Keratinocyte (primary cell): Measurements from ENCODE around the gene PRSS1. TPM values are rescaled to one million over a fixed set of nuclear protein-coding genes. Genes with fewer than 3 reads are reported as not detected.

Source experiments
- DNase-seq: peaks from one replicate; pipeline ENCODE4 v3.0.0-alpha.2; 2011; ENCODE audit warnings: low read depth, missing footprints, low spot score
- FAIRE-seq: peaks from 2 replicates; lab custom pipeline; 2011; peaks lifted over from hg19 to GRCh38; lab: Jason Lieb, UNC
- H2AFZ ChIP-seq: 2 replicates; pipeline ENCODE4 v1.6.0; 2012; ENCODE audit warnings: low read length, control low read depth, inconsistent platforms; ENCODE audit not compliant: control insufficient read depth
- H3K27ac ChIP-seq: 2 replicates; pipeline ENCODE4 v1.5.1; 2011; ENCODE audit warnings: low read length; ENCODE audit not compliant: control insufficient read depth, insufficient read depth
- H3K27me3 ChIP-seq: 3 replicates; pipeline ENCODE4 v1.6.0; 2011; ENCODE audit warnings: low read length; ENCODE audit not compliant: control insufficient read depth, insufficient read depth; ENCODE audit errors: extremely low read depth
- H3K36me3 ChIP-seq, 2 experiments: 2 replicates in 1 of 2; 3 replicates in 1 of 2; pipeline ENCODE4 v1.5.1; 2011; ENCODE audit warnings: low read length in 2 of 2, mild to moderate bottlenecking in 1 of 2; ENCODE audit not compliant: control insufficient read depth in 2 of 2, insufficient read depth in 2 of 2; ENCODE audit errors: extremely low read depth in 1 of 2
- H3K4me1 ChIP-seq: 3 replicates; pipeline ENCODE4 v1.5.1; 2011; ENCODE audit warnings: low read length; ENCODE audit not compliant: control insufficient read depth, insufficient read depth; ENCODE audit errors: extremely low read depth
- H3K4me2 ChIP-seq: 3 replicates; pipeline ENCODE4 v1.6.0; 2011; ENCODE audit warnings: low read depth, low read length; ENCODE audit not compliant: control insufficient read depth, insufficient read depth; ENCODE audit errors: extremely low read depth
- H3K4me3 ChIP-seq, 3 experiments: fragments of 200-600 bp in 1 of 3; sonication (generic) in 1 of 3; 2 replicates in 2 of 3; 3 replicates in 1 of 3; pipeline ENCODE4 v1.5.1; 2011 to 2016; ENCODE audit warnings: low read length in 3 of 3, mild to moderate bottlenecking in 3 of 3, control low read depth in 2 of 3, inconsistent platforms in 1 of 3, low read depth in 1 of 3, mixed read lengths in 1 of 3, mixed run types in 1 of 3, moderate library complexity in 1 of 3; ENCODE audit not compliant: control insufficient read depth in 2 of 3, insufficient read depth in 2 of 3; ENCODE audit errors: extremely low read depth in 1 of 3
- H3K79me2 ChIP-seq: 2 replicates; pipeline ENCODE4 v1.6.0; 2012; ENCODE audit warnings: low read length; ENCODE audit not compliant: control insufficient read depth, insufficient read depth
- H3K9ac ChIP-seq: 3 replicates; pipeline ENCODE4 v1.6.0; 2011; ENCODE audit warnings: low read length; ENCODE audit not compliant: control insufficient read depth, insufficient read depth; ENCODE audit errors: extremely low read depth
- H3K9me1 ChIP-seq: 3 replicates; pipeline ENCODE4 v1.6.0; 2011; ENCODE audit warnings: low read length; ENCODE audit not compliant: control insufficient read depth, insufficient read depth; ENCODE audit errors: extremely low read depth
- H3K9me3 ChIP-seq: 2 replicates; pipeline ENCODE4 v1.5.1; 2012; ENCODE audit warnings: low read depth, low read length; ENCODE audit not compliant: control insufficient read depth
- H4K20me1 ChIP-seq: 3 replicates; pipeline ENCODE4 v1.6.0; 2011; ENCODE audit warnings: low read length; ENCODE audit not compliant: control insufficient read depth, insufficient read depth; ENCODE audit errors: extremely low read depth
- EZH2 ChIP-seq: IDR thresholded peaks from one replicate; pipeline ENCODE4 v1.6.1; 2012; ENCODE audit warnings: inconsistent platforms, mild to moderate bottlenecking, low read length, moderate library complexity
- dilution Hi-C: fragments of 300-500 bp; cut with MboI; formaldehyde crosslinking; loops from one replicate; pipeline ENCODE4 v1.7.0; 2020; ENCODE audit warnings: low sequenced_read_pairs; ENCODE audit not compliant: extremely low pct_ligation_motif_present
- polyA plus RNA-seq, 5 experiments: library from polyadenylated mRNA; depleted of rRNA in 3 of 5; stranded (reverse) in 3 of 5; stranded (forward) in 1 of 5; unstranded in 1 of 5; fragments of >200 nt; gene quantifications; 1 replicate in 1 of 5; 2 replicates in 3 of 5; 3 replicates in 1 of 5; pipeline versions ENCODE4 v1.2.1 to v1.2.3, GENCODE V29; 2011 to 2012; ENCODE audit warnings: missing spikeins in 2 of 5, low read depth in 1 of 5, low replicate concordance in 1 of 5
- TF ChIP-seq, protein P1 (sequence below), 3 experiments: IDR thresholded peaks in 1 of 3; conservative IDR thresholded peaks in 1 of 3; optimal IDR thresholded peaks in 1 of 3; 2 replicates in 2 of 3; 3 replicates in 1 of 3; pipeline versions ENCODE3 to v1.5.1; 2011; ENCODE audit warnings: low read length in 3 of 3, mild to moderate bottlenecking in 3 of 3, moderate library complexity in 2 of 3, control low read depth in 1 of 3, inconsistent platforms in 1 of 3; ENCODE audit not compliant: insufficient read depth in 2 of 3; ENCODE audit errors: extremely low read depth in 1 of 3

The PRSS1 gene
- polyA plus RNA-seq, 1 donor (not counting 4 experiments of a cell fraction or from before 2014, with no cell fraction given): not detected

DNA sequence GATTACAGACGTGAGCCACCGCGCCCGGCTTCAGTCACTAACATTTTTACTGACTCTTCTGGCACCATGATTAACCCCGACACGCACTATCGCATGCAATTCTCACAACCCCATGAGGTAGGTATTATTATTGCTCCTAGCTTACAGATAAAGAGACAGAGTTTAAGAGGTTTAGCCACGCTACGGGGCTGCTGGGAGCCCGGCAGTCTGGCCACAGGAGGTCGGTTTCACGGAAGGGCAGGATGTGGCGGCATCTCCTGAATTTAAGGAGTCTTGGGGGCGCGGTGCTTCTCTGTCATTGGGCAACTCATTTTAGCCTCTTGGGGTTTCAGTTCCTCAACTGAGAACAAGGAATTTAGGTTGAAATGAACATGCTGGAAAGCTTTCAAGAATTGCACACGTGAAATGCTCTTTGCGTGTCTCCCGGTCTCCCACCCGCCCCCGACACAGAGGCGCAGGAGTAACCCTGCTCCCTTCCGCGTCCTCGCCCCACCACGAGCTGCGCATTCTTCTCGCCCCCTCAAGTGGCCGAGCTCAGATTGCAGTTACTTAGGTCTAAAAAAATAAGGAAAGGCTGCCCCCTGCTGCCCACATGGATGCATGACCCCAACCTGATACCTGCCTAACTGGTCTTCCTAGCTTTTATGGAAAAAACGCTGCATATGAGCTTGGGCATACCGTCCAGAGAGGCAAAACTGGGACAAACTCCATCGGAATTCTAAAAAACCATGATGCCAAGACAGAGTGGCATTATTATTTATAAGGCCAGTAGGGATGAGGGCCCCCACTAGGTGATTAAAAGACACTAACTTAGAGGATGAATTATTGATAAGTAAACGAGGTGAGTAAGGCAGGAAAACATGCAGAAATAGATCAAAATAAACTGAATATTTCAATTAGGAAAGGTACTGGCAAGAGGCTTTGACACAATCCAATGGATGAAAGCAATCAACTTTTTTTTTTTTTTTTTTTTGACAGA is 33.9 kb downstream of the PRSS1 start:
- H3K27me3 ChIP-seq: no peaks in the 10 kb centered on the region
- peak overlapping the region; percentile 84 for H2AFZ ChIP-seq
- H3K9me1 ChIP-seq: no peaks in the 10 kb centered on the region
- H3K9ac ChIP-seq: no peak overlapping the region
- peak; percentile 65 for FAIRE-seq
- no peak overlapping the region for H3K27ac ChIP-seq
- H3K4me3 ChIP-seq: peak overlapping the region; percentile 19 to 60 (median 36)
- TF ChIP-seq, protein P1, sequence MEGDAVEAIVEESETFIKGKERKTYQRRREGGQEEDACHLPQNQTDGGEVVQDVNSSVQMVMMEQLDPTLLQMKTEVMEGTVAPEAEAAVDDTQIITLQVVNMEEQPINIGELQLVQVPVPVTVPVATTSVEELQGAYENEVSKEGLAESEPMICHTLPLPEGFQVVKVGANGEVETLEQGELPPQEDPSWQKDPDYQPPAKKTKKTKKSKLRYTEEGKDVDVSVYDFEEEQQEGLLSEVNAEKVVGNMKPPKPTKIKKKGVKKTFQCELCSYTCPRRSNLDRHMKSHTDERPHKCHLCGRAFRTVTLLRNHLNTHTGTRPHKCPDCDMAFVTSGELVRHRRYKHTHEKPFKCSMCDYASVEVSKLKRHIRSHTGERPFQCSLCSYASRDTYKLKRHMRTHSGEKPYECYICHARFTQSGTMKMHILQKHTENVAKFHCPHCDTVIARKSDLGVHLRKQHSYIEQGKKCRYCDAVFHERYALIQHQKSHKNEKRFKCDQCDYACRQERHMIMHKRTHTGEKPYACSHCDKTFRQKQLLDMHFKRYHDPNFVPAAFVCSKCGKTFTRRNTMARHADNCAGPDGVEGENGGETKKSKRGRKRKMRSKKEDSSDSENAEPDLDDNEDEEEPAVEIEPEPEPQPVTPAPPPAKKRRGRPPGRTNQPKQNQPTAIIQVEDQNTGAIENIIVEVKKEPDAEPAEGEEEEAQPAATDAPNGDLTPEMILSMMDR (optimal IDR thresholded peaks at IDR 0.05 in 1 of 3, IDR thresholded peaks at IDR 0.05 in 1 of 3, conservative IDR thresholded peaks at IDR 0.05 in 1 of 3; ENCODE audit: extremely low read depth in 1 of 3, insufficient read depth in 2 of 3, low read length in 3 of 3): peak; percentile 95 to 96 (median 95)
- no peak for TF ChIP-seq EZH2
- no peaks in the 10 kb centered on the region for H3K36me3 ChIP-seq
- H3K9me3 ChIP-seq: no peaks in the 10 kb centered on the region
- no peaks in the 10 kb centered on the region for H4K20me1 ChIP-seq
- peak overlapping the region; percentile 84 for H3K4me2 ChIP-seq
- dilution Hi-C loops: no loop called here
- no peaks in the 10 kb centered on the region for H3K79me2 ChIP-seq
- peak; percentile 73 for DNase-seq
- H3K4me1 ChIP-seq: no peaks in the 10 kb centered on the region

DNA sequence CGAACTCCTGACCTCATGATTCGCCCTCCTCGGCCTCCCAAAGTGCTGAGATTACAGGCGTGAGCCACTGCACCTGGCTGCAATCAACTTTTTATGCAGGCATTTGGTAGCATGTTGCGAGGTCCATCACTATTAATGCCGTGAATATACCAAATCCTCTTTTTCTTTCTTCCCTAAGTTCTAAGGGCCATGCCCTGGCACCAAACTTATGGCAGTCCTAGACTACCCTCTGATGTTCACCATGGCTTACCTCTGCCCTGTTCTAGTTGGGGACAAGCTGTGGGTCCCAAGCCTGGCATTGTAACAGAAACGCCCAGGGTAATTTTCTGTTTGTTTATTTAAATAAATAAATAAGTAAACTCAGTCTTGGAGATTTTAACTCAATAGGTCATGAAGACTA is 34.8 kb downstream of the PRSS1 start:
- Histone ChIP-seq H3K79me2 (no peaks in the 10 kb centered on the region), H3K9me3 (no peaks in the 10 kb centered on the region), H3K4me2 (no peak overlapping the region), H4K20me1 (no peaks in the 10 kb centered on the region), H3K27ac (no peak overlapping the region), H3K9ac (no peak overlapping the region), H3K36me3 (no peaks in the 10 kb centered on the region), H3K27me3 (no peaks in the 10 kb centered on the region), H2AFZ (no peak overlapping the region), H3K4me3 (no peak overlapping the region), H3K9me1 (no peaks in the 10 kb centered on the region), H3K4me1 (no peaks in the 10 kb centered on the region)
- DNase-seq: no peak
- no peak for FAIRE-seq
- no peak for TF ChIP-seq EZH2
- TF ChIP-seq, protein P1 (optimal IDR thresholded peaks at IDR 0.05 in 1 of 3, IDR thresholded peaks at IDR 0.05 in 1 of 3, conservative IDR thresholded peaks at IDR 0.05 in 1 of 3; ENCODE audit: extremely low read depth in 1 of 3, insufficient read depth in 2 of 3, low read length in 3 of 3): peak in 1 of 3 experiments; percentile 23
- dilution Hi-C loops: no loop called here
